Heart left ventricle (tissue), 16 donors: ENCODE results near the gene PARD3. TPM values are rescaled to one million over a fixed set of nuclear protein-coding genes. Genes with fewer than 3 reads are reported as not detected.

Experiments
- ATAC-seq, 4 donors: fragments of 200-7000 bp; cut with Tn5 transposase; one replicate each; pipeline ENCODE4 v1.9.1; 2020 to 2022; ENCODE audit warnings: moderate library complexity in 4 of 4, mild to moderate bottlenecking in 3 of 4, moderate number of reproducible peaks in 1 of 4
- DNase-seq, 5 donors: peaks; one replicate each; pipeline ENCODE4 v3.0.0-alpha.2; 2020
- H3K27ac ChIP-seq, 12 donors: fragments of 200-600 bp; sonication (generic) in 4 of 12; one replicate each; pipeline versions ENCODE4 v1.5.0 to v1.8.0; 2016 to 2022; ENCODE audit warnings: mild to moderate bottlenecking in 2 of 12
- H3K27me3 ChIP-seq, 9 donors: fragments of 200-600 bp; sonication (generic) in 2 of 9; one replicate each; pipeline versions ENCODE4 v1.5.1 to v1.8.0; 2016 to 2022; ENCODE audit warnings: mild to moderate bottlenecking in 3 of 9
- H3K36me3 ChIP-seq, 9 donors: fragments of 200-600 bp; sonication (generic) in 2 of 9; one replicate each; pipeline versions ENCODE4 v1.5.0 to v1.8.0; 2018 to 2022; ENCODE audit warnings: mild to moderate bottlenecking in 2 of 9
- H3K4me1 ChIP-seq, 12 donors: fragments of 200-600 bp; sonication (generic) in 4 of 12; one replicate each; pipeline versions ENCODE4 v1.5.0 to v1.8.0; 2016 to 2022; ENCODE audit warnings: mild to moderate bottlenecking in 3 of 12
- H3K4me3 ChIP-seq, 12 donors: fragments of 200-600 bp; sonication (generic) in 4 of 12; one replicate each; pipeline versions ENCODE4 v1.5.0 to v1.8.0; 2017 to 2022; ENCODE audit warnings: mild to moderate bottlenecking in 9 of 12, moderate library complexity in 4 of 12
- H3K9me3 ChIP-seq, 12 donors: fragments of 200-600 bp; sonication (generic) in 4 of 12; one replicate each; pipeline versions ENCODE4 v1.5.0 to v1.8.0; 2016 to 2022; ENCODE audit warnings: mild to moderate bottlenecking in 1 of 12
- POLR2A ChIP-seq, 2 donors: fragments of 450-650 bp; IDR thresholded peaks; one replicate each; pipeline ENCODE4 v1.6.1; 2017; ENCODE audit warnings: antibody characterized with exemption in 2 of 2, mild to moderate bottlenecking in 2 of 2, moderate library complexity in 2 of 2
- WGBS, 4 donors: extraction: QIAGEN DNeasy Blood & Tissue Kit in 2 of 4; methylation state at CpG; one replicate each; pipeline versions ENCODE4 v1.1.5 to v1.1.7; 2013 to 2018; 5-methylcytosine and 5-hydroxymethylcytosine counted together
- intact Hi-C, 10 donors: fragments of 100-400 bp; cut with DNase I; formaldehyde crosslinking; loops; one replicate each; pipeline versions ENCODE4 v1.11.1 to v1.14.2; 2022
- polyA plus RNA-seq, 2 donors: library from polyadenylated mRNA; stranded (reverse); fragments of 200-250 nt; gene quantifications; one replicate each; pipeline ENCODE4 v1.2.3, GENCODE V29; 2013
- total RNA-seq, 9 donors: library from RNA; depleted of rRNA in 2 of 9; stranded (reverse); fragments of >200 nt in 2 of 9; fragmentation: NEBNext Ultra II Directional in 3 of 9; extraction: Animal tissue kit (Norgen Biotek cat#: 25700) in 3 of 9; gene quantifications; one replicate each; pipeline versions ENCODE4 v1.1.0 to v1.2.4, GENCODE V29; 2016 to 2023
- TF ChIP-seq, protein P1 (sequence below), 12 donors: fragments of 200-600 bp; sonication (generic) in 4 of 12; IDR thresholded peaks; one replicate each; pipeline versions ENCODE4 v1.5.0 to v1.8.0; 2018 to 2022; ENCODE audit warnings: antibody characterized with exemption in 12 of 12, mild to moderate bottlenecking in 5 of 12
- donor health status: ischemic (EF 13 %, LVEDD 7.1; RV severe dilation, severe dysfunction).
- donor health status: healthy with polysubstance abuse.
- donor health status: DM: no; HTN: yes; CAD: no.
- donor health status: DM: no; HTN: no; CAD: no.
- donor health status: ischemic (EF 25% LVEDD 6.9; RV normal size, moderate dysfunction).
- donor health status: ischemic (EF 25% LVEDD 5.7; RV mildly dilated, moderate dysfunction).
- donor health status: healthy.
- donor health status: DM: yes; HTN: yes; CAD: no.
- donor health status: ischemic (EF 35%, LVEDD 5.7; RV mildly dilated, moderate dysfunction).
- donor health status: nonischemic (EF 11% LVEDD 7.7; RV severe dilation, severe dysfunction).
- donor health status: DM: yes; HTN: yes; CAD: no.
- donor health status: PGD.
- donor health status: ischemic (EF 29% LVEDD 5.4; RV normal size, mild dysfunction).
- donor health status: nonischemic (EF 23%, LVEDD 6.1; RV moderate dilation, normal function).

Gene PARD3
- total and polyA plus RNA-seq, 11 donors = 24.8 to 69.7 (median 33.1) TPM

DNA sequence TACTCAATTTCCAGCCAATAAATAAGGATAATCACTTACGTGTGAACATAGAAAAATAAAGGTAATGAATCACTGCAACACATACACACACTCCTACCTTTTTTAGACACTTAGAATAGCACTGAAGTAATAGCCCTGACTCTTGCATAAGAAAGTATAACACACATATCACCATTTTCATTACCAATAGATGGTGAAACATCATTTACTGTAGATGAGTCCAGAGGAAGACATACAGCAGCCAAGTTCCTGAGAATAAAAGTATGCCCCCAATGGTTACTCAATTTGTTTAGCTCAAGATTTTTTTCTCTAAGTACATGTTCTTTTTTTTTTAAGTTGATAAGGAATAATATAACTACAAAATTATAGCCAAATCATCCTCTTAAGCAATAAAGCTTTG, 316.3 kb downstream of the PARD3 start:
- Histone ChIP-seq H3K4me3 (no peak overlapping the region), H3K27me3 (no peaks in the 10 kb centered on the region), H3K27ac (no peak overlapping the region), H3K9me3 (no peaks in the 10 kb centered on the region), H3K4me1 (peaks cover 0 to 6% (median 2%) of the 10 kb centered on the region in 12 donors), H3K36me3 (no peaks in the 10 kb centered on the region)
- TF ChIP-seq POLR2A (IDR thresholded peaks at IDR 0.05) = no peak
- TF ChIP-seq, protein P1, sequence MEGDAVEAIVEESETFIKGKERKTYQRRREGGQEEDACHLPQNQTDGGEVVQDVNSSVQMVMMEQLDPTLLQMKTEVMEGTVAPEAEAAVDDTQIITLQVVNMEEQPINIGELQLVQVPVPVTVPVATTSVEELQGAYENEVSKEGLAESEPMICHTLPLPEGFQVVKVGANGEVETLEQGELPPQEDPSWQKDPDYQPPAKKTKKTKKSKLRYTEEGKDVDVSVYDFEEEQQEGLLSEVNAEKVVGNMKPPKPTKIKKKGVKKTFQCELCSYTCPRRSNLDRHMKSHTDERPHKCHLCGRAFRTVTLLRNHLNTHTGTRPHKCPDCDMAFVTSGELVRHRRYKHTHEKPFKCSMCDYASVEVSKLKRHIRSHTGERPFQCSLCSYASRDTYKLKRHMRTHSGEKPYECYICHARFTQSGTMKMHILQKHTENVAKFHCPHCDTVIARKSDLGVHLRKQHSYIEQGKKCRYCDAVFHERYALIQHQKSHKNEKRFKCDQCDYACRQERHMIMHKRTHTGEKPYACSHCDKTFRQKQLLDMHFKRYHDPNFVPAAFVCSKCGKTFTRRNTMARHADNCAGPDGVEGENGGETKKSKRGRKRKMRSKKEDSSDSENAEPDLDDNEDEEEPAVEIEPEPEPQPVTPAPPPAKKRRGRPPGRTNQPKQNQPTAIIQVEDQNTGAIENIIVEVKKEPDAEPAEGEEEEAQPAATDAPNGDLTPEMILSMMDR (IDR thresholded peaks at IDR 0.05) = no peak
- ATAC-seq (no peak), DNase-seq (no peak)
- 94 to 100% (median 98%) methylated on average over 1 of the region's 1 CpG for WGBS, 4 donors
- intact Hi-C loops = no loop called here

DNA sequence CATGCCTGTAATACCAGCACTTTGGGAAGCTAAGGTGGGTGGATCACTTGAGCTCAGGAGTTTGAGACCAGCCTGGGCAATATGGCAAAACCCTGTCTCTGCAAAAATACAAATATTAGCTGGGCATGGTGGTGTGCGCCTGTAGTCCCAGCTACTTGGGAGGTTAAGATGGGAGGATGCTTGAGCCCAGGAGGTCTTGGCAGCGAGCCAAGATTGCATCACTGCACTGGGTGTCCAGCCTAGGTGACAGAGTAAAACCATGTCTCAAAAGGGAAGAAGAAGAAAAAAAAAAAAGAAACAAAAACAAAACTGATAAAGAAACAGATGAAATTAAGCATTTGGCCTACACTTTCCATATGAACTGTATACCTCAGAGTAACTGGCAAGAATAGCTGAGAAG, 319.2 kb downstream of the PARD3 start:
- peaks cover 0 to 9% (median 0%) of the 10 kb centered on the region in 12 donors for H3K4me1 ChIP-seq
- no peak overlapping the region for H3K4me3 ChIP-seq
- TF ChIP-seq, protein P1 (IDR thresholded peaks at IDR 0.05) = no peak
- TF ChIP-seq POLR2A (IDR thresholded peaks at IDR 0.05) = no peak
- intact Hi-C loops = no loop called here
- no peaks in the 10 kb centered on the region for H3K9me3 ChIP-seq
- ATAC-seq = no peak
- no peaks in the 10 kb centered on the region for H3K36me3 ChIP-seq
- H3K27me3 ChIP-seq = no peaks in the 10 kb centered on the region
- WGBS, 4 donors = 76 to 95% (median 80%) methylated on average over 2 of the region's 2 CpGs
- no peak for DNase-seq
- no peak overlapping the region for H3K27ac ChIP-seq

DNA sequence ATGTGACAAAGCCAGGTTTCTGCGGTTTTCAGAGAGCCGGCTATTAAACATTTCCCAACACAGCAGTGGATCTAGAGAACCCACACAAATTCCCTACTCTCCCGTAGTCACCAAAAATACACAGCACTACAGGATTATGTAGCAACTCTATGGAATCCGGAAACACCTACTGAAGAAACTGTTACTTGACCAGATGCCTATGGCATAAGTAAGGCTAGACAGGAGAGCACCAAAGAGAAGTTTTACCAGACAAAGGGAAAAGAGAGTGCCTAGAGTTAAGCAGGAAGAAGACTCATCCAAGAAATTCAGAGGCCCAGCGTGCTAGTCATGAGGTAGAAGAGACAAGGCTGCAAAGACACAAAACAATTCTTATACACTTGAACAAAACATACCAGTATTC, 321.1 kb downstream of the PARD3 start:
- H3K9me3 ChIP-seq = no peaks in the 10 kb centered on the region
- no peak overlapping the region for H3K27ac ChIP-seq
- ATAC-seq (no peak), DNase-seq (no peak)
- no peaks in the 10 kb centered on the region for H3K27me3 ChIP-seq
- no peaks in the 10 kb centered on the region for H3K36me3 ChIP-seq
- TF ChIP-seq, protein P1 (IDR thresholded peaks at IDR 0.05) = no peak
- TF ChIP-seq POLR2A (IDR thresholded peaks at IDR 0.05) = no peak
- no peak overlapping the region for H3K4me3 ChIP-seq
- intact Hi-C loops = no loop called here
- 95 to 98% (median 97%) methylated on average over 5 of the region's 5 CpGs for WGBS, 4 donors
- peaks cover 0 to 9% (median 0%) of the 10 kb centered on the region in 12 donors for H3K4me1 ChIP-seq

DNA sequence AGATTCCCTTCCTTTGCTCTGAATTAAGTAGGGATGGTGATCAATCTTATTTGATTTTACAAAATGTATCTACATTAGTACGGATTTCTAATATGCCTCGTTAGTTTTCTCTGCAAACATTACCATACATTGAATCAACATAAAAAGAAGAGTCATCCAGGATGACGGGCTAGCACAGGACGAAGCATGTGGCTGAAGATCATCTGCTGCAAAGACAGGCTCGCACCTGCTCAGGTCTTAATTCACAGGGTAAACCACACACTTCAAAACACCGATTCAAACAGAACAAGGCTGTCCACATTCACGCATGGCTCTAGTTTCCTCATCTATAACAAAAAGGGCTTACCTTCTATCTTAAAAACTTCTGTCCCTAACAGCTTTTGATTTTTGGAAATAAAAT, 323.0 kb downstream of the PARD3 start:
- intact Hi-C loops = loop anchor here in 1 of 10 donors (1.0 kb wide), 1 partner anchor 12 kb away; no protein-coding TSS in a partner anchor
- Histone ChIP-seq H3K4me1 (peaks cover 0 to 9% (median 0%) of the 10 kb centered on the region in 12 donors), H3K4me3 (no peak overlapping the region), H3K9me3 (no peaks in the 10 kb centered on the region), H3K27ac (no peak overlapping the region), H3K36me3 (no peaks in the 10 kb centered on the region), H3K27me3 (no peaks in the 10 kb centered on the region)
- no peak for TF ChIP-seq POLR2A (IDR thresholded peaks at IDR 0.05)
- TF ChIP-seq, protein P1 (IDR thresholded peaks at IDR 0.05) = no peak
- ATAC-seq = no peak
- 93 to 97% (median 94%) methylated on average over 7 of the region's 7 CpGs for WGBS, 4 donors
- no peak for DNase-seq
